Daoy (cell line): Measurements from ENCODE around the gene CDK10. TPM values are rescaled to one million over a fixed set of nuclear protein-coding genes. Genes with fewer than 3 reads are reported as not detected.
"Not testable (repeated sequence)": the region's sequence is repeated elsewhere in the genome, so short reads cannot be mapped to it uniquely, and the experiment has no call there.

Experiments used
- DNase-seq: peaks from one replicate; pipeline ENCODE4 v3.0.0-alpha.2; 2015; ENCODE audit warnings: low read depth
- total RNA-seq: library from RNA; depleted of rRNA; stranded (reverse); fragments of >200 nt; shearing (Covaris generic); gene quantifications from 2 replicates; pipeline ENCODE4 v1.2.3, GENCODE V29; 2014

The CDK10 gene
- total RNA-seq, 1 experiment from 2014 or later = 11.4 TPM

- no peak for DNase-seq
Measured at GRCh38 chr16:89695875-89696669, 9.6 kb downstream of the CDK10 start.

DNA sequence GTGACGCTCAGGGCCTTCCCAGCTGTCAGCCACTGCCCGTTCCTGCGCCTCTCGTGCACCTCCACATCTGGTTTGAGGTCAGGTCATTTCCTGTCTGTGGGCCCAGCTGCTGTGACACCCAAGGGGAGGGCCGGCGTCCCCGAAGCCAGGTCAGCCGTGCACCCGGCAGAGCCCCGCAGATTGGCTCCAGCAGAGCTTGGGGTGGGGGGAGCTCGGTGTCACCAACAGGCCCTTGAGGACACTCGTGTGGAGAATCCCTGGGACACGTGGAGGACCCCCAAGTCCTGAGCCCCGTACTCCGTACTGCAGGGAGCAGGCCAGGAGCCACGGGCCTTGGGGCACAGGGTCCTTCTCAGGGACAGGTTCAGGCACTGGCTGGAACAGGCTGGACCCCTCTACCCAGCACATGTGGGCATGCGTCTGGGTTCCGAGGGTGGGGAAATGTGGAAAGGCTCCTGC lies 10.2 kb downstream of the CDK10 start:
- DNase-seq = no peak

DNA sequence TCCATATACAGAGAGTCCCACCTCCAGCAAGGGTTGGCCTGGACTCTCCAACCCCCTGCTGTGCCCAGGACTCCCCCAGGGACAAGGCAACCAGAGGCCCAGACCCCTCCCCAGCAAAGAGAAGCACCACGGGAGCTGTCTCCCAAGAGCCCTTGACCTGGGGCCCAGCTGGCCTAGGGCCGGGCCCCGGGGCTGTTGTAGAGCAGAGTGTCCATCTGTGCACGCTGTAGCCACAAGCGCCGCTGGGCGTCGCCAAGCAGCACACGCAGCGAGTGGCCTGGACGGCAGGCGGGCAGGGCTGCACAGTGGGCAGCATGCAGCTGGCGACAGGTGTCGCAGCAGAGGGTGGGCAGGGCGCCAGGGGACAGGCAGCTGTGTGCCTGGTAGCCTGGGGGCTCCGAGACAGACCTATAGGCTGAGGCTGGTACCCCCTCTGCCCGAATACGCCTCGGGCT lies 10.7 kb downstream of the CDK10 start:
- no peak for DNase-seq

GRCh38 chr16:89697616-89698331 lies 11.3 kb downstream of the CDK10 start:
- no peak for DNase-seq

DNA sequence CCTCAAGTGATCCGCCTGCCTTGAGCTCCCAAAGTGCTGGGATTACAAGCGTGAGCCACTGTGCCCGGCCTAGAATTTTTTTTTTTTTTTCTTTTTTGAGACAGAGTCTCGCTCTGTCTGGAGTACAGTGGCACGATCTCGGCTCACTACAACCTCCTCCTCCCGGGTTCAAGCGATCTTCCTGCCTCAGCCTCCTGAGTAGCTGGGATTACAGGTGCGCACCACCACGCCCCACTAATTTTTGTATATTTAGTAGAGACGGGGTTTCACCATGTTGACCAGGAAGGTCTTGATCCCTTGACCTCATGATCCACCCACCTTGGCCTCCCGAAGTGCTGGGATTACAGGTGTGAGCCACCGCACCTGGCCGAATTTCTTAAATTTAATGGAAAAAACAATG lies 12.2 kb downstream of the CDK10 start:
- not testable (repeated sequence) for DNase-seq

- not testable (repeated sequence) for DNase-seq
Measured at GRCh38 chr16:89699629-89700099, 13.2 kb downstream of the CDK10 start.

- DNase-seq = peak; percentile 98
Measured at GRCh38 chr16:89700100-89700648, 13.7 kb downstream of the CDK10 start.

DNA sequence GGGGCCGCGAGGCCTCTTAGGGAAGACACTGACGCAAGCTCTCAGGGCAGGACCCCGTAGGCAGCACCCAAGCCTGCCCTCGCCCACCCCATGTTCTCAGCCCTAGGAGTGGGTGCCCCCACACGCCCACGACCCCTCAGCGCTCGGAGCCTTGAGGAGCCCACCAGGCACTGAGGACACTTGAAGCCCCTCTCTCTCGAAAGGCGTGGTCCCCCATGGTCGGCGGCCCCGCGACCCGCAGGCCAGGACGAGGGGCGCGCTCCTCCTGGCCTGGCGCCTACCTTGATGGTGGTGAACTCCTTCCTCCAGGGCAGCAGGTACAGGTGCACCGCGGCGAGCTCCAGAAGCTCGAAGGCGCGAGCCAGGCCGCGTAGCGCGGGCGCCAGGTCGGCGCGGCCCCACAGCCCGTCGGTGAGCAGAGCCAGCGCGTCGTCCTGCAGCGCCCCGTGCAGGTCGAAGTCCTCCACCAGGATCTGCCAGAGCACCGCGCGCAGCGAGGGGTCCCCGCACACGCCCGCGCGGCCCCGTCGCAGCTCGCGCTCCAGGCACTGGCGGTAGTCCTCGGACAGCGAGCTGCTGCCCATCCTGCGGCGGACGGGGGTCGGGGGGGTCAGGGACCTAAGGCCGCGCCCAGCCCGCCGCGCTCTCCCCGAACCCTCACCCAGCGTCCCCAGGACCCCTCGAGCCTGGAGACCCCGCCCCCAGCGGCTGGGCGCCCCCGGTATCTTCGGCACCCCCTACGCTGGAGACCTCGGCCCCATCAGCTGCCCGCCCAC lies 14.3 kb downstream of the CDK10 start:
- peak; percentile 64 for DNase-seq

GRCh38 chr16:89701425-89702406 lies 15.2 kb downstream of the CDK10 start, which contains the start of gene SPATA2L:
SPATA2L (minus strand) TSS chr16:89701705; CDS start chr16:89701232, 473 bp downstream.
- DNase-seq = peak; percentile 93

DNA sequence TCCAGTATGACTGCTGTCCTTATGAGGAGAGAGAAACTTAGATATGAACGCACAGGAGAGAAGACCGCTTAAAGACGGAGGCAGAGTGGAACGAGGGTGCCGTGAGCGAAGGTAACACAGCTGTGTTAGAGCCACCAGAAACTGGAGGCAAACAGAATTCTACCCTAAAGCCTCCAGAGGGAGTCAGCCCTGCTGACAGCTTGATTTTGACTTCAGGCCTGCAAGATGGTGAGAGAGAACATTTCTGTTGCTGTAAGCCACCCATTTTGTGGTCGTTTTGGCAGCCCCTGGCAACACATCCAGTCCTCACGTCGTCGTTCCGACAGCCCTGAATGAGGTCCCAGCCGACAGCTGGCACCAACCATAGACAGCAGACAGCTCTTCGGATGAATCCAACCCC lies 17.8 kb downstream of the CDK10 start:
- DNase-seq = no peak

DNA sequence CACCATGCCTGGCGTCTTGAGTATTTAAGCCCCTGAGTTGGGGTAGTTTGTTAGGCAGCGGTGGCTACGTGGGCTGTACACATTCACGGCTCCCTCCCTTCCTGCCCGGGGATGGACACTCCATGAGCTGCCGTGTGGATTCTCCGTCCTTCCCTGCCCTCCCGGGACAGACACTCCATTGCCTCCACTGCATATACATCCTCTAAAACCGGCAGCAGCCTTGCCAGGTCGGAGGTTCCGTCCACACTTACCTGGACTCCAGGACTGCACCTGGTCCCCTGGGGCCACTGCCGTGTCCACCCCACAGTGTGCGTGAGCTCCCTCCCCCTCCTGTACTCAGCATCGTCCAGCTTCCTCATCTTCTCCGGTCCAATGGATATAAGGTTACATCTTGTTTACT lies 18.5 kb downstream of the CDK10 start:
- no peak for DNase-seq

DNA sequence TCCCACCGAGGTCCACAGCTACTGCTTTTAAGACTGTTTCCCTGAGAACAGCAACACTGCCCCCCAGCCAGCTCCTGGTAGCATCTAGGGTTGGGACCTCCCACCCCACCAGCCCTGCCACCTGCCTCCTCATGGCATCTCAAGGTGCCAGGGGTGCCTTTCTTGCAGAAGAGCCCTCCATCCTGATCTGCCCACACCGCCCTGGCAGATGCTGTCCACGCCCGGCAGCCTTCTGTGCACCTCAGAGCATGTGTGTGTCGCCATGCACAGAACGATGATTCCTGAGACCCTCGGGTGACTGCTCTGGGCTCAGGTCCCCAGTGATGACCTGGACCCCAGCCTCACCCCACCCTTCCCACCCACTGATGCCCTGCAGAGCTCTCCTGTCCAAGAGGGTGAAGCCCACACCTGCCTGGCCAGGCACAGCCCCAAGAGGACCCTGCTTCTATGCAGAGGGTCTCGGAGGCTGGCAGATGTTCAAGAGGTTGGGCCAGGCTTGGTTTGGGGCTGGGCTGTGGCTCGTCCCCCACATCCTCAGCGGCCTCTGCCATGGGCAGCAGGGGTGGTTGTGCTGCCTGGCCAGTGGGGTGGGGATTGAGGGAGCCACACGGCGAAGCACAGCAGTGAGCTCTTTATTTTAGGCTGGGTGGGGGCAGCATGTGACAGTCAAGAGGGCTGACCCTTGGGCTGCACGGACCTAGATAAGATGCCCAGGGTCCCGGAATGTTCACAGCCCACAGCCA lies 20.2 kb downstream of the CDK10 start:
- no peak for DNase-seq

GRCh38 chr16:89707695-89708094 lies 21.2 kb downstream of the CDK10 start:
- DNase-seq = no peak

- no peak for DNase-seq
Measured at GRCh38 chr16:89708481-89708931, 22.0 kb downstream of the CDK10 start.

- no peak for DNase-seq
Measured at GRCh38 chr16:89709166-89709565, 22.7 kb downstream of the CDK10 start.

DNA sequence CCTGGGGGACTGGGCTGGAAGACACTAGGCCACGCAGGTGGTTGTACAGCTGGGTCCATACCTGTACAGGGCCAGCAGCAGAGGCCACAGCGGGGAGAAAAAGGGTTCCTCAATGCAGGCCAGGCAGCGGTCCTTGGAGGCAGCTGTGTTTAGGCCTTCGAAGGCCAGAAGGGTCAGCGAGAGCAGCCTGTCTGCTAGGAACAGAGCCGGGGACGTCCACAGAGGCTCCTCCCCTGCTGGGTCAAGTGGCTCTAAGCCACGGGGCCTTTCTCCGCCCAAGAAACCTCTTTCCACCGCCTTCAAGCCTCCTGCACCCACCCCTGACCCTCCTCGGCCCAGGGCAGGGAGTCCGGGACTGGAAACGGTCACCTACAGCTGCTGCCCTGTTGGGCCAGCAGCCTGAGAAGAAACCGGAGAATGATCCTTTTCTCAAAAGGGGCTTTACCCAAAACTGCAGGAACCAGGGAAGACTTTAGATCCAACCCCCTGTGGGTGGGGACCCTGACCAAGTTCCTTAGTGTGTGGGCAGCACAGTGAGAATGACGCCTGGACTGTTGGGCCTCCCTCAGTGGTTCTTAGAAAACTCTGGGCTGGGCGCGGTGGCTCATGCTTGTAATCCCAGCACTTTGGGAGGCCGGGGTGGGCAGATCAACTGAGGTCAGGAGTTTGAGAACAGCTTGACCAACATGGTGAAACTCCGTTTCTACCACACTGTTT lies 23.4 kb downstream of the CDK10 start:
- DNase-seq = no peak

- no peak for DNase-seq
Measured at GRCh38 chr16:89710709-89711564, 24.4 kb downstream of the CDK10 start.
